Endothelial cell (in vitro differentiated cells): ENCODE results near the gene KRTAP10-10. TPM values are rescaled to one million over a fixed set of nuclear protein-coding genes. Genes with fewer than 3 reads are reported as not detected.

ENCODE experiments used
- DNase-seq: peaks from one replicate; pipeline ENCODE4 v3.0.0; 2021; ENCODE audit warnings: low spot score
- H3K27ac Mint-ChIP-seq: one replicate; pipeline ENCODE4 v1.8.0; 2021; ENCODE audit warnings: mixed read lengths, inconsistent platforms; ENCODE audit not compliant: unreplicated experiment
- H3K27me3 Mint-ChIP-seq: one replicate; pipeline ENCODE4 v1.8.0; 2021; ENCODE audit warnings: mild to moderate bottlenecking, moderate library complexity, mixed read lengths, inconsistent platforms; ENCODE audit not compliant: unreplicated experiment
- H3K36me3 Mint-ChIP-seq: one replicate; pipeline ENCODE4 v1.8.0; 2021; ENCODE audit warnings: mild to moderate bottlenecking, low read depth, mixed read lengths, inconsistent platforms; ENCODE audit not compliant: unreplicated experiment
- H3K4me1 Mint-ChIP-seq: one replicate; pipeline ENCODE4 v1.8.0; 2021; ENCODE audit warnings: mild to moderate bottlenecking, mixed read lengths, inconsistent platforms; ENCODE audit not compliant: unreplicated experiment
- H3K4me3 Mint-ChIP-seq: one replicate; pipeline ENCODE4 v1.8.0; 2021; ENCODE audit warnings: mild to moderate bottlenecking, mixed read lengths, inconsistent platforms; ENCODE audit not compliant: unreplicated experiment
- H3K9me3 Mint-ChIP-seq: one replicate; pipeline ENCODE4 v1.8.0; 2021; ENCODE audit warnings: mixed read lengths, inconsistent platforms; ENCODE audit not compliant: unreplicated experiment
- total RNA-seq: library from RNA; stranded (reverse); fragmentation: NEBNext Ultra II Directional; extraction: Animal tissue kit (Norgen Biotek cat#: 25700); gene quantifications from one replicate; pipeline ENCODE4 v1.2.1, GENCODE V29; 2021; ENCODE audit not compliant: unreplicated experiment
- TF ChIP-seq, protein P1 (sequence below): fragments of 200-600 bp; sonication (generic); IDR thresholded peaks from one replicate; pipeline ENCODE4 v1.5.0; 2021; ENCODE audit warnings: antibody characterized with exemption; ENCODE audit not compliant: unreplicated experiment

Gene KRTAP10-10
- total RNA-seq, 1 donor from 2014 or later: not detected

GRCh38 chr21:44612669-44613229, 24.4 kb upstream of the KRTAP10-10 start:
- Mint-ChIP-seq H3K4me3 (no peak overlapping the region), H3K36me3 (peaks cover 13% of the 10 kb centered on the region), H3K9me3 (peaks cover 12% of the 10 kb centered on the region), H3K4me1 (no peaks in the 10 kb centered on the region), H3K27me3 (peaks cover 4% of the 10 kb centered on the region), H3K27ac (no peak overlapping the region)
- TF ChIP-seq, protein P1, sequence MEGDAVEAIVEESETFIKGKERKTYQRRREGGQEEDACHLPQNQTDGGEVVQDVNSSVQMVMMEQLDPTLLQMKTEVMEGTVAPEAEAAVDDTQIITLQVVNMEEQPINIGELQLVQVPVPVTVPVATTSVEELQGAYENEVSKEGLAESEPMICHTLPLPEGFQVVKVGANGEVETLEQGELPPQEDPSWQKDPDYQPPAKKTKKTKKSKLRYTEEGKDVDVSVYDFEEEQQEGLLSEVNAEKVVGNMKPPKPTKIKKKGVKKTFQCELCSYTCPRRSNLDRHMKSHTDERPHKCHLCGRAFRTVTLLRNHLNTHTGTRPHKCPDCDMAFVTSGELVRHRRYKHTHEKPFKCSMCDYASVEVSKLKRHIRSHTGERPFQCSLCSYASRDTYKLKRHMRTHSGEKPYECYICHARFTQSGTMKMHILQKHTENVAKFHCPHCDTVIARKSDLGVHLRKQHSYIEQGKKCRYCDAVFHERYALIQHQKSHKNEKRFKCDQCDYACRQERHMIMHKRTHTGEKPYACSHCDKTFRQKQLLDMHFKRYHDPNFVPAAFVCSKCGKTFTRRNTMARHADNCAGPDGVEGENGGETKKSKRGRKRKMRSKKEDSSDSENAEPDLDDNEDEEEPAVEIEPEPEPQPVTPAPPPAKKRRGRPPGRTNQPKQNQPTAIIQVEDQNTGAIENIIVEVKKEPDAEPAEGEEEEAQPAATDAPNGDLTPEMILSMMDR: no peak
- no peak for DNase-seq

DNA sequence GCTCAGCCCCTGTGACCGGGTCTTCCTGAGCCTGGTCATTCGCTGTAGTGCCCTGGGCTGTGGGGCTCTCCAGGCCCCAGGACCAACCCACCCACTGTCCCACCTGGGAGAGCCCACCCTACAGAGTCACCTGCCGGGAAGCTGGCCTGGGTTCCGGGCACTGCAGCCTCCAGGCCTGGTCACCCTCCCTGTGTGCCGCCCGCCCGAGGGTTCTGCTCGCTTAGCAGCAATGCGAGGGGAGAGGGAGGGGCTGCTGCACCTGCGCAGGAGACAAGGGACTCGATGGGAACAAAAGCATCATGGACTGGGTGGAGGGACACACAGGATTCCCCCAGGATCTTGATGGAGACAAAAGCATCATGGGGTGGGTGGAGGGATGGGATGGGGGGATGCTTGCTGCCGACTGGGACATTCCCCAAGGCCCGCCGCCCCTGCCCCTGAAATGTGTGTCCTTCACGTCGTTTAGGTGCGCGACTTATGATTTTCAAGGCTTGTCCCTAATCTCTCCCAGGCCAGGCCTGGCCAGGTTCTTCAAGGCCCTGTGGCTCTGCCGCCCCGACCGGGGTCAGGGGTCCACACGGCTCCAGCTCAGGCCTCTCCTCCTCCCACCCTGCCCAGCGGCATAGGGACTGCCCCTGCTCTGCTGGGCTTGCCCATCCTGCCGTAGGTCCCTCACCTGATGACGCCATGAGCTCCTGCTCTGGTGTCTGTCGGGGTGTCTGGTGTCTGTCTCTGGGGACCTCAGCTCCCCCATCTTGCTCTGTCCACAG, 23.6 kb upstream of the KRTAP10-10 start:
- Mint-ChIP-seq H3K36me3 (peaks cover 13% of the 10 kb centered on the region), H3K4me1 (peaks cover 4% of the 10 kb centered on the region), H3K27ac (no peak overlapping the region), H3K4me3 (no peak overlapping the region), H3K9me3 (peaks cover 12% of the 10 kb centered on the region), H3K27me3 (peaks cover 4% of the 10 kb centered on the region)
- TF ChIP-seq, protein P1: no peak
- DNase-seq: no peak

DNA sequence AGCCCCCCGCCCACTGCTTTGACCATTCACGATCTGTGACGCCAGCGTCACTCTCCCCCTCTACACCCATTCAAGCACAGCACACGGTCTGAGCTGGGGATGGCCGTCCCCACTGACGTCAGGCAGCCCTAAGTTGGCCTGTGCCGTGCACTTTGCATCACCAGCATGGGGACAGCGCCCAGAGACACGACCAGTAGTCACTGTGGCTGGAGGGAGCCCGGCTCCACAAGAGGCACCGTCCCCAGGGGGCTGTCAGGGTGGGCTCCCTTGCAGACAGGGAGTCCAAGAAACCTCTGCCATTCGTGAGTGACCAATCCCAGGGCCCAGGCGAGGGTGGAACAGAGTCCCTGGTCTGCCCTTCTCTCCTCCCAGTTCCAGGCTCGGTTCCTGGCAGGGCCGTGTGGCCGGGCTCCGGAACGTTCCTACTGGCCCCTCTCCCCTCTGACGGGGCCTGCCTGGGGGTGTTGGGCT, 23.0 kb upstream of the KRTAP10-10 start:
- Mint-ChIP-seq H3K27me3 (peaks cover 4% of the 10 kb centered on the region), H3K9me3 (peaks cover 12% of the 10 kb centered on the region), H3K36me3 (peaks cover 13% of the 10 kb centered on the region), H3K4me1 (peaks cover 7% of the 10 kb centered on the region), H3K27ac (no peak overlapping the region), H3K4me3 (no peak overlapping the region)
- TF ChIP-seq, protein P1: no peak
- no peak for DNase-seq

GRCh38 chr21:44614961-44615391, 22.2 kb upstream of the KRTAP10-10 start:
- Mint-ChIP-seq H3K27me3 (peaks cover 4% of the 10 kb centered on the region), H3K36me3 (peaks cover 13% of the 10 kb centered on the region), H3K27ac (no peak overlapping the region), H3K9me3 (peaks cover 9% of the 10 kb centered on the region), H3K4me3 (no peak overlapping the region), H3K4me1 (peaks cover 7% of the 10 kb centered on the region)
- no peak for DNase-seq
- TF ChIP-seq, protein P1: no peak

GRCh38 chr21:44615466-44615865, 21.7 kb upstream of the KRTAP10-10 start:
- TF ChIP-seq, protein P1: no peak

More at GRCh38 chr21:44615466-44615865, 21.7 kb upstream of the KRTAP10-10 start:
- no peak for DNase-seq
- Mint-ChIP-seq H3K27ac (no peak overlapping the region), H3K27me3 (peaks cover 4% of the 10 kb centered on the region), H3K4me1 (peaks cover 7% of the 10 kb centered on the region), H3K36me3 (peaks cover 13% of the 10 kb centered on the region), H3K4me3 (no peak overlapping the region), H3K9me3 (peaks cover 8% of the 10 kb centered on the region)
